SK-N-SH treated with all-trans-retinoic acid at 6 μM for 48 hours (cell line): ENCODE measurements around the gene ZAP70.

Experiments used
- CSRNP3 ChIP-seq: fragments of 250-450 bp; sonication (Bioruptor Pico); IDR thresholded peaks from 2 replicates; pipeline ENCODE4 v1.5.1; 2021; ENCODE audit warnings: mild to moderate bottlenecking, moderate library complexity
- ZFP3 ChIP-seq: fragments of 250-450 bp; sonication (Bioruptor Pico); IDR thresholded peaks from 2 replicates; pipeline ENCODE4 v1.5.0; 2020; ENCODE audit warnings: mild to moderate bottlenecking, moderate library complexity

- no peak for TF ChIP-seq CSRNP3
- no peak for TF ChIP-seq ZFP3 (CRISPR knock-in tag)
Observed at GRCh38 chr2:97720746-97721145, 7.4 kb downstream of the ZAP70 start.
